Measurements from ENCODE around the gene LRRC7.

LRRC7 gene

DNA sequence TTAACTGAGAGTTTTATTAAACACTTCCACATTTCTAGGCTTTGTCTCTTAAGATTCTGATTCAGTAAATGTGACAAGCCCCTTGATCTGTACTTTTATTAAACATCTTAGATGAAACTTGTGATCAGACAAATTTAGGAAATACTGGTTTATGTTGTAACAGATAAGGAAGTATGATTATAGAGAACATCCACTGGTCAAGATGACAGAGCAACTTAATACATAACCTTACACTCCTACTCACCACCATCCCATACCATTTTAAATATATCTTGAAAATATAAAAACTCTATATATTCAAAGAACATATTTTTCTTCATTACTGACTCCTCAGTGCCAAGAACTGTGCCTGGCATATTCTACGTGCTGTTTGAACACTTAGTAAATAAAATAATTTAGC, 420.2 kb downstream of the LRRC7 start:
- TF ChIP-seq, protein P1, sequence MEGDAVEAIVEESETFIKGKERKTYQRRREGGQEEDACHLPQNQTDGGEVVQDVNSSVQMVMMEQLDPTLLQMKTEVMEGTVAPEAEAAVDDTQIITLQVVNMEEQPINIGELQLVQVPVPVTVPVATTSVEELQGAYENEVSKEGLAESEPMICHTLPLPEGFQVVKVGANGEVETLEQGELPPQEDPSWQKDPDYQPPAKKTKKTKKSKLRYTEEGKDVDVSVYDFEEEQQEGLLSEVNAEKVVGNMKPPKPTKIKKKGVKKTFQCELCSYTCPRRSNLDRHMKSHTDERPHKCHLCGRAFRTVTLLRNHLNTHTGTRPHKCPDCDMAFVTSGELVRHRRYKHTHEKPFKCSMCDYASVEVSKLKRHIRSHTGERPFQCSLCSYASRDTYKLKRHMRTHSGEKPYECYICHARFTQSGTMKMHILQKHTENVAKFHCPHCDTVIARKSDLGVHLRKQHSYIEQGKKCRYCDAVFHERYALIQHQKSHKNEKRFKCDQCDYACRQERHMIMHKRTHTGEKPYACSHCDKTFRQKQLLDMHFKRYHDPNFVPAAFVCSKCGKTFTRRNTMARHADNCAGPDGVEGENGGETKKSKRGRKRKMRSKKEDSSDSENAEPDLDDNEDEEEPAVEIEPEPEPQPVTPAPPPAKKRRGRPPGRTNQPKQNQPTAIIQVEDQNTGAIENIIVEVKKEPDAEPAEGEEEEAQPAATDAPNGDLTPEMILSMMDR (IDR thresholded peaks at IDR 0.05; ENCODE audit: insufficient read depth, missing control alignments) = no peak
- no peak for DNase-seq (ENCODE audit: insufficient read length, low spot score)
- FAIRE-seq = no peak

DNA sequence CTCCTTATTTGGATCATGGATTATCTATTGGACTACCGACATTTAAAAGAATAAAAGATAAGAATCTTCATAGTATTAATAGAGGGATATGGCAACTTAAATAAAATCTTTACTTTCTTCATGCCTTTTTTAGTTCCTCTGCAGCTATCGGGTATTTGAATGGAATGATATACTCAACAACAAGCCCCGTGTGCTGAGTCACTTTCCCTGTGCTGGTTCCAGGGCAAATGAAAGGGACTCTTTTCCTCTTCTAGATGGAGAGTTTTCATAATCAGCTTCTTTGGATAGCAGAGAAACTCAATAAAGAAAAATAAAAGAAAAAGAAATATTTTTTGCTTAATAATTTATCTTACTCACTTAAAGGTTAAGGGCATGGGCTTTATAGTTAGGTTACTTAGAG, 423.9 kb downstream of the LRRC7 start:
- DNase-seq (ENCODE audit: insufficient read length, low spot score) (no peak), FAIRE-seq (no peak)
- TF ChIP-seq, protein P1 (IDR thresholded peaks at IDR 0.05; ENCODE audit: insufficient read depth, missing control alignments) = no peak

DNA sequence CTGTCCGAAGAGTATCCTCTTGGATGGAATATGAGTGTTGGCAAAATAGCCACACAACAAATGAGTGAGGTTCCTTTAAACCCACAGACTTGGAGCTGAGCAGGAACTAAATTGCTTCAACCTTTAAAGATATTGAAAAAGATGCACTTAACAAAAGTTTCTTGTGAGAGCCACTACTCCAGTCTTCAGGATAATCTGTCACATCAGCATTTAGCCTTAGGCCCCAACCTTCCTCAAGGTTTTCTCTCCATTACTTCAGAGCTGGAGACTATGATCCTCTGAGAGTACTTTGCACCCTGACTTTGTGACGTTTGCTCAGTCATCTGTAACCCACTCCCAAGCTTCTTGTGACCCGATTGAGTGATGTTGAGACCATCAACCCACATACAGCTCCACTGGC, 424.9 kb downstream of the LRRC7 start:
- TF ChIP-seq, protein P1 (IDR thresholded peaks at IDR 0.05; ENCODE audit: insufficient read depth, missing control alignments) = no peak
- FAIRE-seq (no peak), DNase-seq (ENCODE audit: insufficient read length, low spot score) (no peak)

DNA sequence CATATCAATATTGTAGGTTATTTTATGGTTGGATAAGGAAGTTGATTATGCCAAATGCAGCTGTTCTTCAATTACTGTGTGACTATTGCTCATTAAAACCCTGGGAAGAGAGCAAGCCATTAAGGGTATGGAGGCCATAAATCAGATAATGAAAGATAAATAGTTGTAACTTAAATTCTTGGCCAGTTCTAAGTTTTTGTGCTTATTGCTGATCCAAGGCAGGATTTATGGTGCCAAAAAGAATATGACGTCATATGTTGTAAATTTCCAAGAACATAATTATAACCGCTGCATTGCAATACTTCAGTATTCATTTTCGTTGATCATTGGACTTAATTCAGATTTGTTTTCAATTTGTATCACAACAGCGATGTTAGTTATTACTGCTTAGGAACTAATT, 426.1 kb downstream of the LRRC7 start:
- no peak for FAIRE-seq
- no peak for DNase-seq (ENCODE audit: insufficient read length, low spot score)
- TF ChIP-seq, protein P1 (IDR thresholded peaks at IDR 0.05; ENCODE audit: insufficient read depth, missing control alignments) = no peak

DNA sequence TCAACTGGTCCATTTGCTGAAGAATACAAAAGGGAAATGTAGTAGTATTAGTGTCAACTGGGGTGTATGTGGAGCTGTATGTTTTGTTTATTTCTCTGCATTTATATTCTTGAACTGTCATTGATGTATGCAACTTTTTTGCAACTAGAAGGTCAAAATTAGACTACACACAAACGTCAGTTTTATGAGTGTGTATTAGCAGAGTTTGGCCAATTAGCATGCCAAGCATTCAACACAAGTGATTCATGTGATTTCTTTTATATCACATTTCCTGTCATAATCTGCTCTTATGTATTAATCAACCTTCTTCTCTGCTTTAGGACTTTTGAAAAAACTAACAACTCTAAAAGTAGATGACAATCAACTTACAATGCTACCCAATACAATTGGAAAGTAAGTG, 426.5 kb downstream of the LRRC7 start:
- TF ChIP-seq, protein P1 (IDR thresholded peaks at IDR 0.05; ENCODE audit: insufficient read depth, missing control alignments) = no peak
- FAIRE-seq (no peak), DNase-seq (ENCODE audit: insufficient read length, low spot score) (no peak)

DNA sequence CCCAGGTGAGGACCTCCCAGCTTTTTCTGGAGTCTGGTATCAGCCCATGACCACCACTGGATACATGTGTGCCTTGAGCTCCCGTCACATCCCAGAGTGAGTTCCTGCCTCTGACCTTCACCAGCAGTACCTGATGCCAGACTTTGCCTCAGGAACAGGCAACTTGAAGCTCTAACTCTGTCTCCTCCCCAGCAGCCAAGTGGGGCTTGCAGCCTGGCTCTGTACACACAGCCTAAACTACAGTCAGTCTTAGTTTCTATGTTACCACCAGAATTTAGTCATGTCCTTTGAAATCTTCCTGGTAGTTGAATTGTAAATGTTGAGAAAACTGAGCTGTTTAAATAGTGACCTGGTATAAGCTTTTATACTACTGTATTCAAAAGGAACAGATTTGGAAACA, 431.1 kb downstream of the LRRC7 start:
- TF ChIP-seq, protein P1 (IDR thresholded peaks at IDR 0.05; ENCODE audit: insufficient read depth, missing control alignments) = no peak
- FAIRE-seq (no peak), DNase-seq (ENCODE audit: insufficient read length, low spot score) (no peak)

DNA sequence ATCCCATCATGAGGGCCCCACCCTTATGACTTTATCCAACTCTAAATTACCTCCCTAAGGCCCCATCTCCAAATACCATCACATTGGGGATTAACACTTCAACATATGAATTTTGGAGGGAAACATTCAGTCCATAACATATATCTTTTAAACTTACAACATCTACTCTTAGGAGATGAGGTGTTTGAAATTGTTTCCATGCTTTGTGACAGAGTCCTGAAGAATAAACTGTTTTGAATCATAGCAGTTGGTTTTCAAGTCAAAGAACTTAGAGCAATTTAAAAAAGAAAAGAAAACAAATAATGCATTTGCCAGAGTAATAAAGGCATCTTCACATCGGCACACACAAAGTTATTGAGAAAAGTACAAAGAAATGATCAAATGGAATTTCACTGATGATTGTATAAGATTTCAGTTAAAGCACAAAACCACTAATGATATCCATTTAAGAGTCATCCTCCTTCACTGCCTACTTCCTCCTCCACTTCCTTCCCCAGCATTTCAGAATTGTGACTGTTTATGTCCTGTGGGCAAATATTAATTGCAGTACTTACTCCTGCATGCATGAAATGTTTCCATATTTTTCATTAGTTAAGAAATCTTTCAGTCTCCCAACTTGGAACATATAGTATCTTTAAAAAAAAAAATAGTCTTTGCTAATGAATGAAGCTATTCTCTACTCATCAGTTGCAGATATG, 435.6 kb downstream of the LRRC7 start:
- TF ChIP-seq, protein P1 (IDR thresholded peaks at IDR 0.05; ENCODE audit: insufficient read depth, missing control alignments) = no peak
- no peak for FAIRE-seq
- no peak for DNase-seq (ENCODE audit: insufficient read length, low spot score)

All from D721Med (cell line).